ENCODE results near the gene PACRG.

DNA sequence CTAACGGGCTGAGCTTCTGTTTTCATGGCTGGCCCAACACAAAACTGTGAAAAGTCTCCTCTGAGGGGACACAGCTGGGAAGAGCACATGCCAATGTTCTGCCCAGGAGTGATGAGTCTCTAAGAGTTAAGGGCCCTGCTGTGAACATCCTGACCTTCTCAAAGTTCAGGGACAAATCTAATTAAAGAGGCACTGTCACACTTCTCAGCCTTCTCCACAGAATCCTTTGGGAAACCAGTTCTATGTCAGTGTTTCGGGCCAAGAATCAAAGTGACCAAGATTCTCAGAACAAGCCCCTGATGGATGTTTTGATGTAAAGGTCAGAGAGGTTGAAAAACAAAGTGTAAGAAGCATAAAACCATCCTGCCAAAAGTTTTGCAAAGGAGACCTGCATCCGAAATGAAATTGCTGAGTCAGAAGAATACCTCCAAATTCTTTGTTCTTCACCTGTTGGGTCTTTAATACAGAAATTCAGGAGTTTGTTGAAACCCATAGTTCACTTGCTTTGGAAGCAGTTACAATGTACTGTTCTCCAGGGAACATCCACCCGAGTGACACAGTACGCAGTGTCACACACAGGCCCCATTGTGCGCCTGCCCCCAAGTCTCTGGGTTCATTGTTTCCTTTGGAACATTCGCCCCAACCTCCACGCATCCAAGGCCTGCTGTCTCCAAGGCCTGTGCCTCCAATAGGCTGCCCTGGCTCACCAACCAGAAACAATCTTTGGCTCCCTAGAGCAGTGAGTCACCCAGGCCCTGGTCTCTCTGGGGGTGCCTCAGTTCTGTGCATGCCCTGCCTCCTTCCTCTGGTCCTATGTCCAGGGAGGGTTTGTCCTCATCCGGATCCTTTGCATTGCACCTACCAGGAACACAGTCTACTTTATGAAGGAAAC lies 621.3 kb downstream of the PACRG start:
- no peak for TF ChIP-seq EZH2 (IDR thresholded peaks at IDR 0.05; ENCODE audit: insufficient read depth, poor library complexity, severe bottlenecking)
- TF ChIP-seq EZH2phosphoT487 (IDR thresholded peaks at IDR 0.05; ENCODE audit: insufficient read depth, low read depth), result no peak
